GM19351 (cell line): ENCODE measurements around the gene HOXB6.

Experiments used
- ATAC-seq: cut with Tn5 transposase; IDR thresholded peaks from one replicate; pipeline ENCODE4 v1.9.1; 2021; ENCODE audit warnings: mild to moderate bottlenecking, moderate library complexity; ENCODE audit not compliant: unreplicated experiment

The HOXB6 gene

DNA sequence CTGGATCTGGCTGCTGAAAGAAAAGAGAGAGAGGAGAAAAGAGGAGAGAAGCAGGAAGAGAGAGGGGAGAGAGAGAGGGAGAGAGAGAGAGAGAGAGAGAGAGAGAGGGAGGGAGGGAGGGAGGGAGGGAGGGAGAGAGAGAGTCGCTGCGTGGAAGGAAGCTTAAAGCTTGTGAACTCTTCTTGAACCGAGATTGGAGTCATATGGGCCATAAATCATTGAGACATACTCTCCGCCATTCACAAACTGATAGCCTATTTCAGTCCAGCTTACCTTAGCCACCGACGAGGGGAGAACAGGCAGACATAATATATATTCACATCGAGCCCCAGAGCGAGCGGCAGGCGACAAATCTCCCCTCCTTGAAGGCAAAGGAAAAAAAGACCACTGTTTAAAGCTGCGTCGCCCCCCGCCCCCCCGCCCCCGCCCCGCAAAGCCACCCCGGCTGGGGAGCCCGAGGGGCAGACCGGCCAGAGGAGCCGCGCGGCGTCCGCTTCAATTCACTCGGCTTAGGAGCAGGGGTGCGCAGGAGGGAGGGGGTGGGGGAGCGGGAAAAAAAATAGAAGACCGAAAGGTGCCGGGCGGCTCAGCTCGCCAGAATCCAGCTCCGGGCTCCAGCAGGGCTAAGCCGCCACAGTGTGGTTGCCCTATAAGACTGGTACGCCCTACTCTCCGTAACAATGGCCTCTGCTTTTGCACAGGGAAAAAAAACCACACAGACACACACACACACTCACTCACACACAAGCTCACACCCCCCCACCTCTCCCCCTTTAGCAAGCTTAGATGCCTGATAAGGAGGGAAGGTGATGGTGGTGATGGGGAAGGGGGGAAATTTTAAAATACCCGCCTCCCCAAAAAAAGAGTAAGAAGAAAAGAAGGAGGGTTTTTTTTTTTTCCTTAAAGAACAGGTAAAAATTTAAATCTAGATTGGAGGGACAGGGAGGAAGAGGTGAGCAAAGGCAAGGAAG is 49.2 kb downstream of the HOXB6 start:
- no peak for ATAC-seq

- ATAC-seq, result no peak
Measured at GRCh38 chr17:48554412-48555257, 50.2 kb downstream of the HOXB6 start.

GRCh38 chr17:48553826-48554225 is 51.0 kb downstream of the HOXB6 start:
- no peak for ATAC-seq

DNA sequence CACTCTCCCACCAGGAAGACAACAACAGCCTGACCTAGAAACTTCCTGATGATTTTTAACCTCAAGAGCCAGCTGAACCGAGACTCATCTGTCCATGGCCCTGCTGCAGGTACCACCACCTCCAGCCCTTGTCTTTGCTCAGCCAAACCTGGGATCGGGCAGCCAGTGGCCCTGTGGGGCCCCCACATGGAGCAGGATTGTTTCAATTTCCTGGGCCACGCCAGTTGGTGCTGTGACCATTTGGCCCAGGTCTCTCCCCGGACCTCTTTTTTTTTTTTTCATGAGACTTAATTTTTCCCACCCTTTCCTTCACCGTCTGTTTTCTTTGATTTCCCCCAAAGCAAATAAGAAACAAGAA is 51.6 kb downstream of the HOXB6 start:
- no peak for ATAC-seq

GRCh38 chr17:48552466-48553189 is 52.2 kb downstream of the HOXB6 start:
- ATAC-seq, result no peak

GRCh38 chr17:48551596-48552465 is 53.0 kb downstream of the HOXB6 start:
- no peak for ATAC-seq

- ATAC-seq, result no peak
Measured at GRCh38 chr17:48551214-48551555, 53.6 kb downstream of the HOXB6 start.

DNA sequence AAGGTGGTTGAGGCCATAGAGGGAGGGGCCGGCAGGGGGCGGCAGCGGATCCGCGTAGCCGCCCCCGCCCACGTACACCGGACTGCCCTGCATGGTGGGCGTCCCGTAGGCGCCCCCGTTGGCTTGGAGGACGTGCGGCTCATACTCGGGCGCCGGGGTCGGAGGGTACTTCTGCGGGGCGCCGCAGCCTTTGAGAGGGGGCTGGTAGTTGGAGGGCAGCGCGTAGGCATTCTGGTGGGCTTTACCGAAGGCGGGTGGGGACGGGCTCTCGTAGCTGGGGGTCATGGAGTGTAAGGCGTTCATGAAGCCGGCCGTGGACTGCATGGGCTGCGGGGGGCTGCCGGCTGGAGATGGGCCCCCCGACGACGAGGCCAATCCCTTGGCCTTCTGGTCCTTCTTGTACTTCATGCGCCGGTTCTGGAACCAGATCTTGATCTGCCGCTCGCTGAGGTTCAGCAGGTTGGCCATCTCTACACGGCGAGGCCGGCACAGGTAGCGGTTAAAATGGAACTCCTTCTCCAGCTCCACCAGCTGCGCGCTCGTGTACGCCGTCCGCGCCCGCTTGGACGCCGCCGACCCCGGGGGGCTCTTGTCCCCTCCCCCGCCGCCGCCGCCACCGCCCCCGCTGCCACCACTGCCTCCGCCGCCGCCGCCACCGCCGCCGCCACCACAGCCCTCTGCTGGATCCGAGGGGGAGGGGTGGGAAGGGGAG is 54.1 kb downstream of the HOXB6 start:
- no peak for ATAC-seq

GRCh38 chr17:48549914-48550501 is 54.8 kb downstream of the HOXB6 start:
- ATAC-seq, result no peak

GRCh38 chr17:48549281-48549630 is 55.5 kb downstream of the HOXB6 start:
- ATAC-seq, result no peak

- no peak for ATAC-seq
Measured at GRCh38 chr17:48548523-48549280, 56.1 kb downstream of the HOXB6 start.

DNA sequence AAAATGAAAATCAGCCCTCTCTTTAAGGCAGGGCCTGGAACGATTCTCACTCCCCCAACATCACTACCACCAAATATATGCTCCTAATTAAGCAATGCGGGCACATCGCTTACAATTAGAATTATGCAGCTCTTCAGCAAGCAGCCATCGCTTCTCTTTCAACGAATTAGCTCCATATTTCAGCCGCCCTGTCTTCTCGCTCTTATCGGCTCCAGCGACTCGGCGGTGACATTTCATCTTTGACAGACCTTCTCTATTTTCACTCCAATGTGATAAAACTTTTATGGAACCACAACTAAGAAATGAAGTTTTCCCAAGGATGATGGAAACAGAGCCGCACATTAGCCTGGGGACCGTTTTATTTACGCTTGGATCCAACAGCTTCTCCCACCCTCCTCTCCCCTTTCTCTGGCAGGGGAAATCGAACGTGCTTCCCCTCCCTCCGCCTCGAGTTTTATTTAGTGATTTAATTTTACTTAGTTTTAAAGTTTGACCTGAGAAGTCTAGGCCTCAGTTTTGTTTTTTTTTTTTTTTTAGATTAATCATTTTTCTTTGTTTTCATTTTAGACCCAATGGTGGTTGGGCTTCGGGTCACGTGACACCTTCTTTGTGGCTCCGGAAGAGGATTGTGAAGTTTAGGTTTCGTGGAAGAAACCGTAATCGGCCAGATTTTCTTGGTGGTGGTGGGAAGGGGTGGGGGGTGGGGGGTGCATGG is 56.8 kb downstream of the HOXB6 start:
- no peak for ATAC-seq

- ATAC-seq, result no peak
Measured at GRCh38 chr17:48546924-48547807, 57.6 kb downstream of the HOXB6 start.

DNA sequence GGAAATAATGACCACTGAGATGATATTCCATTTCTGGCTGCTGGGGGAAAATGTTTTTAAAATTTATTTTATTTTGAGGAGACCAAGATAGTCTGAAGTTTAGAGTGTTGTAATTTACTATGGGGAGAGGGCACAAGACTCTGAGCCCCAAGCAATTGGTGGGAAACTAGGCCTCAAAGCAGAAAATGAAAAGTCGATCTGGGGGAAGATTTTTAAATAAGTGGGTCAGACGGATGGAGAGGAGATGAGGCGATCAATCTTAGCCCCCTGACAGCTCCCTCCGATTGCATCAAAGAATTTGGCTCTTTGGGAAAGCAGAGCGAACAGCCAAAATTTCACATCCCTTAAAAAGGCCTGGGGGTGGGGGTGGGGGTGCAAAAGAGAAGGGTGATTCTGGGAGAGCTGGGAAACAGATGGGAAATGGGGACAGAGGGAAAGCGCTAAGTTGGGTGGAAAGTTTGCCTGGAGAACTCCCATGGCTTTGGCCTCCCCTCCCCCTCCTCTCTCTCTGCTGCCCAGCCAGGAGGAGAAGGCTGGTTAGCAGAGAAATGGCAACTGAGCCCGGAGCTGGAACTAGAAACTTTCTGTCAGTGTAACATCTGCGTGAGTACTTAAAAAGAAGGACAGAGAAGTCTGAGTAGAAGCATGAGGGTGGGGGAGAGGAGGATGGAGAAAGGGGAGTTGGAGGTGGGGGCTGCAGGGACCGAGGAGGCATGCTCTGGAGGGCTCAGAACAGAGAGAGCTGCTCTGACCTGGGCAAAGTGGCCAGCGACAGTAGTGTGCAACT is 58.5 kb downstream of the HOXB6 start:
- no peak for ATAC-seq
